SU-DHL-6 (cell line): ENCODE results near the gene CSH1.

Experiments
- H2AFZ ChIP-seq: fragments of 200-600 bp; sonication (generic); 2 replicates; pipeline ENCODE4 v1.6.1; 2014; ENCODE audit warnings: low read depth, mild to moderate bottlenecking, moderate library complexity, mixed read lengths, antibody characterized with exemption, low read length; ENCODE audit not compliant: severe bottlenecking
- H3F3A ChIP-seq: fragments of 200-600 bp; shearing (Covaris generic); 2 replicates; pipeline ENCODE4 v1.6.0; 2016; ENCODE audit warnings: antibody characterized with exemption, mild to moderate bottlenecking; ENCODE audit not compliant: insufficient read depth
- H3K27ac ChIP-seq: fragments of 200-600 bp; sonication (generic); 2 replicates; pipeline ENCODE4 v1.5.1; 2016; ENCODE audit warnings: low read depth, mild to moderate bottlenecking, low read length, moderate library complexity, mixed read lengths
- H3K27me3 ChIP-seq: fragments of 200-600 bp; sonication (generic), shearing (Covaris generic); 2 replicates; pipeline ENCODE4 v1.6.0; 2014; ENCODE audit warnings: mild to moderate bottlenecking, low read length
- H3K36me3 ChIP-seq: fragments of 200-600 bp; sonication (generic); 2 replicates; pipeline ENCODE4 v1.6.1; 2014; ENCODE audit warnings: mild to moderate bottlenecking, low read length, mixed read lengths
- H3K4me2 ChIP-seq: fragments of 300-600, 200-600 bp; shearing (Covaris generic), sonication (generic); 2 replicates; pipeline ENCODE4 v1.6.0; 2014; ENCODE audit warnings: low read length, low read depth, mild to moderate bottlenecking; ENCODE audit not compliant: poor library complexity, severe bottlenecking
- H3K4me3 ChIP-seq: fragments of 200-600 bp; sonication (generic); 2 replicates; pipeline ENCODE4 v1.5.1; 2014; ENCODE audit warnings: antibody characterized with exemption, low read length, mild to moderate bottlenecking, mixed read lengths; ENCODE audit not compliant: insufficient read depth, poor library complexity, severe bottlenecking
- H3K79me2 ChIP-seq: fragments of 200-600 bp; sonication (generic); 2 replicates; pipeline ENCODE4 v1.6.1; 2014; ENCODE audit warnings: mild to moderate bottlenecking, low read length, moderate library complexity; ENCODE audit not compliant: insufficient read depth
- H3K9ac ChIP-seq: fragments of 200-600 bp; sonication (generic); 2 replicates; pipeline ENCODE4 v1.7.0; 2014; ENCODE audit warnings: mild to moderate bottlenecking, low read length
- H3K9me2 ChIP-seq: fragments of 200-600 bp; sonication (generic); replicated peaks from 2 replicates; pipeline ENCODE4 v1.6.1; 2014; ENCODE audit warnings: low read length; ENCODE audit not compliant: insufficient read depth
- H3K9me3 ChIP-seq: fragments of 200-600 bp; sonication (generic); 2 replicates; pipeline ENCODE4 v1.6.1; 2014; ENCODE audit warnings: low read length, mixed read lengths; ENCODE audit not compliant: insufficient read depth
- H4K20me1 ChIP-seq: fragments of 200-600 bp; sonication (generic); 2 replicates; pipeline ENCODE4 v1.6.1; 2014; ENCODE audit warnings: low read depth, mild to moderate bottlenecking, antibody characterized with exemption, low read length, moderate library complexity, mixed read lengths
- EZH2phosphoT487 ChIP-seq: fragments of 200-600 bp; sonication (generic), shearing (Covaris generic); conservative IDR thresholded peaks from 2 replicates; pipeline ENCODE4 v1.6.1; 2018; ENCODE audit warnings: mild to moderate bottlenecking, antibody characterized with exemption, low read length, moderate library complexity, mixed read lengths
- TF ChIP-seq, protein P1 (sequence below): fragments of 200-600 bp; sonication (generic); IDR thresholded peaks from one replicate; pipeline ENCODE4 v1.5.1; 2017; ENCODE audit warnings: antibody characterized with exemption, mild to moderate bottlenecking, low read length, moderate library complexity; ENCODE audit not compliant: insufficient read depth, poor library complexity, severe bottlenecking

CSH1 gene

DNA sequence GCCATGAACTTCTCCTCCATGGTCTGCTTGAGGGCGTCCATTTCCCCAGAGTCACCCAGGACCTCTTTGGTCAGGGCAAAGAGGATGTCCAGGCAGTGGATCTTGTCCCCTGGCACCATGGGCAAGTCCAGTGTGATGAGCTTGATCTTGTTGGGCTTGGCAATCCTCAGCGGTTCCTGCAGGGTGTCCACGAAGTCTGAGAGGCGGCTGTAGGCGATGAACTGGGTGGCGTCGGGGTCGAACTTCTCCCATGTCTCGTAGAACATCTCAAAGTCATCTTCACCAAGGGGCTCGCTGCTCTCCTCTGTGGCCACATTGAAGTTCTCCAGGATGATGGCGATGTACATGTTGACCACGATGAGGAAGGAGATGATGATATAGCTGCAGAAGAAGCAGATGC is 44.8 kb upstream of the CSH1 start:
- H2AFZ ChIP-seq: no peak overlapping the region
- H3F3A ChIP-seq: peaks cover 7% of the 10 kb centered on the region
- no peak overlapping the region for H3K4me3 ChIP-seq
- H3K27ac ChIP-seq: no peak overlapping the region
- no peaks in the 10 kb centered on the region for H4K20me1 ChIP-seq
- H3K9ac ChIP-seq: no peak overlapping the region
- no peaks in the 10 kb centered on the region for H3K79me2 ChIP-seq
- no peaks in the 10 kb centered on the region for H3K9me3 ChIP-seq
- H3K27me3 ChIP-seq: no peaks in the 10 kb centered on the region
- no peaks in the 10 kb centered on the region for H3K36me3 ChIP-seq
- H3K4me2 ChIP-seq: no peak overlapping the region
- H3K9me2 ChIP-seq: no peaks in the 10 kb centered on the region
- TF ChIP-seq, protein P1, sequence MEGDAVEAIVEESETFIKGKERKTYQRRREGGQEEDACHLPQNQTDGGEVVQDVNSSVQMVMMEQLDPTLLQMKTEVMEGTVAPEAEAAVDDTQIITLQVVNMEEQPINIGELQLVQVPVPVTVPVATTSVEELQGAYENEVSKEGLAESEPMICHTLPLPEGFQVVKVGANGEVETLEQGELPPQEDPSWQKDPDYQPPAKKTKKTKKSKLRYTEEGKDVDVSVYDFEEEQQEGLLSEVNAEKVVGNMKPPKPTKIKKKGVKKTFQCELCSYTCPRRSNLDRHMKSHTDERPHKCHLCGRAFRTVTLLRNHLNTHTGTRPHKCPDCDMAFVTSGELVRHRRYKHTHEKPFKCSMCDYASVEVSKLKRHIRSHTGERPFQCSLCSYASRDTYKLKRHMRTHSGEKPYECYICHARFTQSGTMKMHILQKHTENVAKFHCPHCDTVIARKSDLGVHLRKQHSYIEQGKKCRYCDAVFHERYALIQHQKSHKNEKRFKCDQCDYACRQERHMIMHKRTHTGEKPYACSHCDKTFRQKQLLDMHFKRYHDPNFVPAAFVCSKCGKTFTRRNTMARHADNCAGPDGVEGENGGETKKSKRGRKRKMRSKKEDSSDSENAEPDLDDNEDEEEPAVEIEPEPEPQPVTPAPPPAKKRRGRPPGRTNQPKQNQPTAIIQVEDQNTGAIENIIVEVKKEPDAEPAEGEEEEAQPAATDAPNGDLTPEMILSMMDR: no peak
- no peak for TF ChIP-seq EZH2phosphoT487

DNA sequence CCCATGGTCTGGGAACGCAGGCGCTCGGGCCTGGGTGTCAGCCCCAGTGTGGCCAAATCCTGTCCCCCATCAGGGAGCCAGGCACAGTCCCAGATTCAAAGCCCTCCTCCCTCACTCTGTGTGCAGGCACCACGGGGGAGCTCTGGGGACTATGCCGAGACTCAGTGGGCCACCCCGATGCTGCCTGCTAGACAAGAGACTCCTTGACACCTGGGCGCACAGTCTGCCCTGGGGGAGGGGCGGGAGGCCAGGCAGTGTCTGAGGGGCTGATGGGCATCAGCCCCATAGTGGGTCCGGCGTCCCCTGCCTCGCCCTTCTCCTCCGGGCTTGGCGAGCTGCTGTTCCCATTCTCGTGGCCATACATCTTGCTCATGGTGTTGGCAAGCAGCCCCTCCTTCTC is 44.2 kb upstream of the CSH1 start:
- no peak overlapping the region for H2AFZ ChIP-seq
- H3K9me3 ChIP-seq: no peaks in the 10 kb centered on the region
- H3K9ac ChIP-seq: no peak overlapping the region
- H3K36me3 ChIP-seq: no peaks in the 10 kb centered on the region
- H3F3A ChIP-seq: peaks cover 4% of the 10 kb centered on the region; the same call in 1 of the 2 replicates
- H3K27ac ChIP-seq: no peak overlapping the region
- TF ChIP-seq EZH2phosphoT487: no peak
- TF ChIP-seq, protein P1: no peak
- H3K27me3 ChIP-seq: no peaks in the 10 kb centered on the region
- no peak overlapping the region for H3K4me3 ChIP-seq
- H3K79me2 ChIP-seq: no peaks in the 10 kb centered on the region
- H3K4me2 ChIP-seq: no peak overlapping the region
- no peaks in the 10 kb centered on the region for H3K9me2 ChIP-seq
- H4K20me1 ChIP-seq: no peaks in the 10 kb centered on the region

DNA sequence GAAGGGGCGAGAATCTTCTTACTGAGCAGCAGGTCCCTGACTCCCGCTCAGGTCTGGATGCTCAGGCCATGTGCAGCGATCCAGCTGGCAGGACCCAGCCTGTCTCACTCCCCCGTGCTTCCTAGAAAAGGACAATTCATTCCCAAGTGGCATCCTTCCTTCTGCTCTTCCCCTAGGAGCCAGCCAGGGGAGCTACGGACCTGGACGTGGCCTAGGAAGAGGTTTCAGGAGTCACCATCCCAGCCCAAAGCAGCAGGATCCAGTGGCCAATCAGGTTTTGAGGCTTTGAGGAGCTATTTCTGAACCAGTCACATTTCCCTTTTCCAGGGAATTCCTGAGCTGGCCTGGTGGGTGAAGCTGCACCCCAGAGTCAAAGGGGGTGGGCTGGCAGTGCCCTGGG is 43.5 kb upstream of the CSH1 start:
- TF ChIP-seq, protein P1: no peak
- no peak for TF ChIP-seq EZH2phosphoT487
- no peak overlapping the region for H3K9ac ChIP-seq

DNA sequence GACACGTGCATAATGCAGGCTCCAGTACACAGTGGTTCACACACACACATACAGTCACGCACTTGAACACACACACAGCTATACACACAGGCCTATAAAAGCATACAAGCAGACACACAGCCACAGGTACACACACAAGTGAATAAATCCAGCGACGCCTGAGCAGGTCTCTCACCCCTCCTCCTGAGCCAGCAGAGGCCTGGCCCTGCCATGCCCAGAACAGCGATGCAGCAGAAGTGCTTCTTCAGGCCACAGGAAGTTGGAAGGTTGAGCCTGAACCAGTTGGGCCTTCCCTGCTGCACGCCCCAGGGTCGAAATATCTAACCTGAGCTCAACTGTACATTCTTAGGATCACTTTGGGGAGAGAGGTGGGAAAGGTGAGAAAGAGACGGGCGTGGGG is 43.0 kb upstream of the CSH1 start:
- no peaks in the 10 kb centered on the region for H3K9me2 ChIP-seq
- H3F3A ChIP-seq: peaks cover 5% of the 10 kb centered on the region; the same call in 1 of the 2 replicates
- H3K27ac ChIP-seq: no peak overlapping the region
- H2AFZ ChIP-seq: no peak overlapping the region
- H3K36me3 ChIP-seq: no peaks in the 10 kb centered on the region
- TF ChIP-seq, protein P1: no peak
- no peak for TF ChIP-seq EZH2phosphoT487
- no peak overlapping the region for H3K9ac ChIP-seq
- H3K9me3 ChIP-seq: no peaks in the 10 kb centered on the region
- no peak overlapping the region for H3K4me3 ChIP-seq
- no peak overlapping the region for H3K4me2 ChIP-seq
- no peaks in the 10 kb centered on the region for H3K27me3 ChIP-seq
- H4K20me1 ChIP-seq: no peaks in the 10 kb centered on the region
- no peaks in the 10 kb centered on the region for H3K79me2 ChIP-seq

More for the DNA sequence above, 43.5 kb upstream of the CSH1 start:
- no peaks in the 10 kb centered on the region for H3K27me3 ChIP-seq
- no peaks in the 10 kb centered on the region for H4K20me1 ChIP-seq
- H3K27ac ChIP-seq: no peak overlapping the region
- no peaks in the 10 kb centered on the region for H3K9me2 ChIP-seq
- H3K36me3 ChIP-seq: no peaks in the 10 kb centered on the region
- no peak overlapping the region for H3K4me2 ChIP-seq
- H3K4me3 ChIP-seq: no peak overlapping the region
- no peaks in the 10 kb centered on the region for H3K9me3 ChIP-seq
- H3F3A ChIP-seq: peaks cover 4% of the 10 kb centered on the region; the same call in 1 of the 2 replicates
- no peaks in the 10 kb centered on the region for H3K79me2 ChIP-seq
- no peak overlapping the region for H2AFZ ChIP-seq
